Measurements from ENCODE around the gene GALNTL6.

GRCh38 chr4:172009446-172010230, 196.4 kb downstream of the GALNTL6 start:
- TF ChIP-seq CTCF (conservative IDR thresholded peaks at IDR 0.05; ENCODE audit: low read depth in 2 of 2) (no peak), POLR2AphosphoS5 (IDR thresholded peaks at IDR 0.05; ENCODE audit: low read depth) (no peak), EZH2phosphoT487 (IDR thresholded peaks at IDR 0.05; ENCODE audit: unreplicated experiment) (no peak), ETS1 (IDR thresholded peaks at IDR 0.05) (no peak), EZH2 (IDR thresholded peaks at IDR 0.05; ENCODE audit: low read depth, unreplicated experiment) (no peak), CREB1 (CRISPR knock-in tag; IDR thresholded peaks at IDR 0.05; ENCODE audit: low read depth) (no peak), ZNF114 (CRISPR knock-in tag; IDR thresholded peaks at IDR 0.05) (no peak), STAT1 (IDR thresholded peaks at IDR 0.05; ENCODE audit: unreplicated experiment) (no peak), JUNB (IDR thresholded peaks at IDR 0.05; ENCODE audit: unreplicated experiment) (no peak), ZNF331 (CRISPR knock-in tag; IDR thresholded peaks at IDR 0.05; ENCODE audit: low read depth) (no peak)
- TF ChIP-seq, protein P1, sequence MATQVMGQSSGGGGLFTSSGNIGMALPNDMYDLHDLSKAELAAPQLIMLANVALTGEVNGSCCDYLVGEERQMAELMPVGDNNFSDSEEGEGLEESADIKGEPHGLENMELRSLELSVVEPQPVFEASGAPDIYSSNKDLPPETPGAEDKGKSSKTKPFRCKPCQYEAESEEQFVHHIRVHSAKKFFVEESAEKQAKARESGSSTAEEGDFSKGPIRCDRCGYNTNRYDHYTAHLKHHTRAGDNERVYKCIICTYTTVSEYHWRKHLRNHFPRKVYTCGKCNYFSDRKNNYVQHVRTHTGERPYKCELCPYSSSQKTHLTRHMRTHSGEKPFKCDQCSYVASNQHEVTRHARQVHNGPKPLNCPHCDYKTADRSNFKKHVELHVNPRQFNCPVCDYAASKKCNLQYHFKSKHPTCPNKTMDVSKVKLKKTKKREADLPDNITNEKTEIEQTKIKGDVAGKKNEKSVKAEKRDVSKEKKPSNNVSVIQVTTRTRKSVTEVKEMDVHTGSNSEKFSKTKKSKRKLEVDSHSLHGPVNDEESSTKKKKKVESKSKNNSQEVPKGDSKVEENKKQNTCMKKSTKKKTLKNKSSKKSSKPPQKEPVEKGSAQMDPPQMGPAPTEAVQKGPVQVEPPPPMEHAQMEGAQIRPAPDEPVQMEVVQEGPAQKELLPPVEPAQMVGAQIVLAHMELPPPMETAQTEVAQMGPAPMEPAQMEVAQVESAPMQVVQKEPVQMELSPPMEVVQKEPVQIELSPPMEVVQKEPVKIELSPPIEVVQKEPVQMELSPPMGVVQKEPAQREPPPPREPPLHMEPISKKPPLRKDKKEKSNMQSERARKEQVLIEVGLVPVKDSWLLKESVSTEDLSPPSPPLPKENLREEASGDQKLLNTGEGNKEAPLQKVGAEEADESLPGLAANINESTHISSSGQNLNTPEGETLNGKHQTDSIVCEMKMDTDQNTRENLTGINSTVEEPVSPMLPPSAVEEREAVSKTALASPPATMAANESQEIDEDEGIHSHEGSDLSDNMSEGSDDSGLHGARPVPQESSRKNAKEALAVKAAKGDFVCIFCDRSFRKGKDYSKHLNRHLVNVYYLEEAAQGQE (IDR thresholded peaks at IDR 0.05; ENCODE audit: unreplicated experiment), result no peak
